HG02678 (cell line): ENCODE data around the gene CD84.
"Not testable (repeated sequence)": the region's sequence is repeated elsewhere in the genome, so short reads cannot be mapped to it uniquely, and the experiment has no call there.

ENCODE experiments used
- ATAC-seq: cut with Tn5 transposase; IDR thresholded peaks from one replicate; pipeline ENCODE4 v1.9.1; 2021; ENCODE audit warnings: mild to moderate bottlenecking, moderate library complexity; ENCODE audit not compliant: unreplicated experiment

Gene CD84

DNA sequence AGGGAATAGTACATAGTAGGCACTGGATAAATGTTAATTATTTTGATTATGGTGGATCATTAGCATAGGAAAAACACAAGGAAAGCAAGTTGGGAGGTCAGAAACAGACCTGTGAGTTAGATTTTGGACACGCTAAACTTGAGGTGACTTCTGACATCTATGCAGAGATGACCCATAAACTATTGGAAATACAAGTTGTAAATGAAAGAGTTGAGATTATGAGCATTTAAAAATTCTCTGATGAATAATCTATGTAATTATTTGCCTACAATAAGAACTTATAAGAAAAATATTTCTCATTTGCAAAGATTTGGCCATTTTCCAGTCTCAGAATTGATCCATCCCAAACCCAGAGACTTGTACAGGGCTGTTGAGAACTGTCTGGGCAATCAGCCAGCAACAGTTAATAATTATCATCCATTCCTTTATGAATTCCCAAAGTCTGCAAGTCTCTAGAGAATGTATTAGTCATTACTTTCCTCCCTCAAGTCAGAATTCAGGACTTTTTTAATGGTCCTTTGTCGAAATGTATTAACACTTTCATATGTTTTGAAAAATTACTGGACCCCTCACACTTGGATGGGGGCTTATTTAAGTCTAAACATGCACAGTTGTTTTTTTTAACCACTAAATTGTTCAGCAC is 36.9 kb downstream of the CD84 start:
- ATAC-seq: no peak

DNA sequence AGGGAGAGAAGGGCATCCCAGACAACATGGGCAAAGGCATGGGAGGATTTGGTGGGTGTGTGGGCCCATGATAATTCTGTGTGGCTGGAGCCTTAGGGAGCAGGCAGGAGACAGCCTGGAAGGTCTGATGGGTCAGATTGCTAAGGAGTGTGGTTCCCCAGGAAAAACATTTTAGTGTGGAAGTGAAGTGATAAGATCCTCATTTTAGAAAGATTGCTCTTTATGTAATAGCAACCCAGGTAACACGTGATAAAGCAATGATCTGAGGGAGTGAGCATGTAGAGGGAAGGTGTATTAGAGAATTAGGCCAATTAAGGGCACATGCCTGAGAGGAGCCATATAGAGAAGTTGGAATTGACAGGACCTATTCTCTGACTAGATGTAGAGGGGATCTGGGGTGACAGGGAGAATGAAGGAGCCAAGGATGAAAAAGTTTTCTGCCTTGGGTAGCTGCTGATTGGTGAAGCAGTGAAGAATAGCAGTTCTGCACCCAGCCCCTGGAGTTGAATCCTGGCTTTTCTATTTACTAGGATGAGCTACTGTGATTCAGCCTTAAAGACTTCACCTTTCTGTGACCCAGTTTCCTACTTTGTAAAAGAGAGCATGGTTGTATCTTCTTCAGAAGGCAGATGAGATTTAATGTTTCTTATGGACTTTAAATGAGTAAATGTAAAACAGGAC is 37.5 kb downstream of the CD84 start:
- ATAC-seq: no peak

DNA sequence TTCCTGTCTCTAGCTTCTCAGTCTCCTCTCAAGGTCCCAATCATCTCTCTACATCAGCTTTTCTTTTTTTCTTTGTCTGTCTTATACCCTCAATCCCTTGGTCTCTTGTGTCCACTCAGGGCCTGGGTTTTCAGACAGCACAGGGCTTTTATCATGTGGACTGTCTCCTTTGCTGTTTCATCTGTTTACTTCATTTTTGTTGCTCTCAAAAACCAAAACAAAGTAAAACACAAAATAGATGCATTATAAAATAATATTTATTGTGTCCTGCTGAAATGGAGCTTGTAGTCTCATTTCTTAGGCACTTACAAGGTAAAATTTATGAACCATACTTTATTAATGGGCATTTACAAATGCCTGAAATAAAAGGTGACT is 38.5 kb downstream of the CD84 start:
- ATAC-seq: no peak

DNA sequence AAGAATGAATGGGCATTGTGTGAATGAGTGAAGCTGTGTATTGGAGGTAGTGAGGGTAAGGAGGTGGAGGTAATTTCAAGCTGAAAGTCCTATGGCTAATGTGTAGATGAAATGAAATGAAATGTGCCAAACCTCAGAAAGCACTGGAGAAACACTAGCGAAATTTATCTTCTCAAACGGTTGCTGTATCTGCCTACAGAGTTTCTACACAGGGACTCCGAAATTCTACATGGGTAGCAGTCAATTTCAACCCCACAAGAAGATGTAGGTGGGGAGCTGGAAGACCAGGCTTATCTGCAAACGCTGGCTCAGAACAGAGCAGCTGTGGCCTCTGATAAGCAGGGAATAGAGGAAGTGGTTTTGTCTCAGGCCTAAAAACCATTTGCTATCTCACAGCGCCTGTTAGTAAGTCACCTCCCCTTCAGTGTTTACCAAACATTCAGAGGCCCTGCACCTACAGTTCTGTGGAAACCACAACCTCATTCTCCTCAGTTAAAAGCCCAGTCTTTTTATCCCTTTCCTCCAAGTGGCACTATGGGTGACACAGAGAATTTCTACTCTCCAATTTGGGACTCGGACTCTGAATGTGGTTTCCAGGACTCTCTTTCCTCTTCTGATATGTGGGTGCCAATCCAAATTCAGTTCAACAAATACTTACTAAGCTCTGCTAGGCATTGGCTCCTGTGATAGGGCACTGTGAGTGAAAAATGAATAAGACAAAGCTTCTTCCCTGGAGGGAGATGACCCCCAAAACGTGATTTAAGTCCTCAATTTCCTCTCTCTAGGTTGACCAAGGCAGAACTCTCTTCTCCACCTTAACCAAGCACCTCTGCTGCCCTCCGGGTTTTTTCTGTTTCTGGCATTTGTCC is 39.1 kb downstream of the CD84 start:
- peak; percentile 96 for ATAC-seq

DNA sequence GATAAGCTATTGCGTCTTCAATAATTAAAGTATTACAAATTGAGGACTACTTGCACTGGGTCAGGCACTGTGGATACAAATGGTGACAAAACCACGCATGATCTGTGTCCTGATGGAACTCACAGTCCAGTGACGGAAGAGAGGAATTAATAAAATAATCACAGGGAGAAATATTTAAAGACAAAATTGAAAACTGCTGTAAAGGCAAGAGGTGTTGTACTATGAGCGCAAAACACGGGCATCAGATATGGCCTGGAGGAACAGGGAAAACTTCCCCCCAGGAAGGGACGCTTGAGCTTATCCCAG is 39.7 kb downstream of the CD84 start:
- no peak for ATAC-seq

DNA sequence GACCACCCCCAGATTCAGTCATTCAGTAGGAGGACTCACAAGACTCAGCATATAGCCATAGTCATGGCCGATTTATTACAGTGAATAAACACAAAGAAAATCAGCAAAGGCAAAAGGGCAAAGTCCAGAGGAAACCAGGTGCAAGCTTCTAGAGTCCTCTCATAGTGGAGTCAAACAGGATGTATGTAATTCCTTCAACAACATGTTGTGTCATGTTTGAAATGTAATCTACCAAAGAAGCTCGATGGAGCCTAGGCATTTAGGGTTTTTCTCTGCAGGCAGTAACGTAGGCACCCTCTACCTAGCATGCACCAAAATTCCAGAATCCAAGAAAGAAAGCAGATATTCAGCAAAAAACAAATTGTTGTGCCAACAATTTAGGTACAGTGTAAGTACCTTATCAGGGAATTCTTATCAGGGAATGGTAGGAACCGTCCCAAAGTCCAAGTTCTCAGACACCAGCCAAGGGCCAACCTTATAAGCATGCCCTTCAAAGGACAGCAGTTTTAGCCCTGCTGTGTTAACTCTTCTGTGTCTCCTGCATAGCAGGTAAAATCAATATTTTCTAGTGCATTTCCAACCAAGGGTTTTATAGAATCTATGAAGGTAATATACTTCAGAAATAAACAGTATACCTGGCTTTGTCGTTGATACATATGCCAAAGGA is 40.2 kb downstream of the CD84 start:
- ATAC-seq: no peak

DNA sequence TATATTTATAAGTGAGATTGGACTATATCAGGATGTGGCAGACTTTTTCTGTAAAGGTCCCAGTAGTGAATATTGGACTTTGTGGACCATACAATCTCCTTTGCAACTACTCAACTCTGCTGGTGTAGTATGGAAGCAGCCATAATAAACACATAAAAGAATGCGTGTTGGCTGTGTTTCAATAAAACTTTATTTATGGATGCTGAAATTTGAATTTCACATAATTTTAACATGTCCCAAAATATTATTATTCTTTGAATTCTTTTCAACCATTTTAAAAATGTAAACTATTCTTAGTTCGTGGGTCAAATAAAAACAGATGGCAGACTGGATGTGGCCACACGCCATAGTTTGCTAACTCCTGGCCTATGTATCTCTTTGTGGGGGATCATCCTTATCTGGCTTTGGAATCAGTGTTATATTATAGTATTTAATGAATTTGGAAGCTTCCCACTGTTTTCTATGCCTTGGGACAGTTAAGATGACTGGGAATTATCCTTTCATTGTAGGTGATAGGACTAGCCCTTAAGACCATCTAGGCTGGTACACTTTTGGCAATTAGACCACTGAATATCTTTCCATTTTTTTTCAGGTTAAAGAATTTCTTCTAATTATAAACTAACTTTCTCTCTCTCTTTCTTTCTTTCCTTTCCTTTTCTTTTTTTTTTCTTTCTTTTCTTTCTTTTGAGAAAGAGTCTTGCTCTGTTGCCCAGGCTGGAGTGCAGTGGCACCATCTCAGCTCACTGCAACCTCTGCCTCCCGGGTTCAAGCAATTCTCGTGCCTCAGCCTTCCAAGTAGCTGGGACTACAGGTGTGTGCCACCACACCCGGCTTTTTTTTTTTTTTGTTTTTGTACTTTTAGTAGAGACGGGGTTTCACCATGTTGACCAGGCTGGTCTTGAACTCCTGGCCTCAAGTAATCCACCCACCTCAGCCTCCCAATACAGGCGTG is 41.3 kb downstream of the CD84 start:
- ATAC-seq: no peak

DNA sequence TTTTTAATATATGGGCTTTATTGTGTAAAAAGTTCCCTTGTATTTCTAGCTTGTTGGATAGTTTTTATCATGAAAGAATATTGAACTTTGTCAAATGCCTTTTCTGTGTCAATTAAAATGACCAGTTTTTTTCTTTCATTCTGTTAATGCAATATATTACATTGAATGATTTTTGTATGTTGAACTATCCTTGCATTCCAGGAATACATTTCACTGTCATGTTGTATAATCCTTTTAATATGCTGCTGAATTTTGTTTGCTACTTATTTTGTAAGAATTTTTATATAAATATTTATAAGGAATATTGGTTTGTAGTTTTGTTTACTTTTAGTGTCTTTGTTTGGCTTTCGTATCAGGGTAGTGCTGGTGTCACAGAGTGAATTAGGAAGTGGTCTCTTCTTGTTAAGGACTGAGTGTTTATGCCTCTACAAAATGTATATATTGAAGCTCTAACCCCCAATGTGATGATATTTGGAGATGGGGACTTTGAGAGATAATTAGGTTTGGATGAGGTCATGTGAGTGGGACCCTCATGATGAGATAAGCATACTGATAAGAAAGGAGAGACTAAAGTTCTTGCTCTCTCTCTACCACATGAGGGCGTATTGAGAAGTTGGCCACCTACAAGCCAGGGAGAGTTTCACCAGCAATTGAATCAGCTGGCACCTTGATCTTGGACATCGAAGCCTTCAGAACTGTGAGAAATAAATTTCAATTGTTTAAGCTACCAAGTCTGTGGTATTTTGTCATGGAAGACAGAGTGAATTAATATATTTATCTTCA is 44.3 kb downstream of the CD84 start:
- no peak for ATAC-seq

DNA sequence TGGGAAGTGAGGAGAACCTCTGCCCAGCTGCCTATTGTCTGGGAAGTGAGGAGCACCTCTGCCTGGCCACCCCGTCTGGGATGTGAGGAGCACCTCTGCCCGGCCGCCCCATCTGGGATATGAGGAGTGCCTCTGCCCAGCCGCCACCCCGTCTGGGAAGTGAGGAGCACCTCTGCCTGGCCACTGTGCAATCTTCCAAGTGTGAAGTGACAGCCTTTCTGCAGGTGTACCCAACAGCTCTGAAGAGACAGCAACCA is 46.8 kb downstream of the CD84 start:
- ATAC-seq: not testable (repeated sequence)

DNA sequence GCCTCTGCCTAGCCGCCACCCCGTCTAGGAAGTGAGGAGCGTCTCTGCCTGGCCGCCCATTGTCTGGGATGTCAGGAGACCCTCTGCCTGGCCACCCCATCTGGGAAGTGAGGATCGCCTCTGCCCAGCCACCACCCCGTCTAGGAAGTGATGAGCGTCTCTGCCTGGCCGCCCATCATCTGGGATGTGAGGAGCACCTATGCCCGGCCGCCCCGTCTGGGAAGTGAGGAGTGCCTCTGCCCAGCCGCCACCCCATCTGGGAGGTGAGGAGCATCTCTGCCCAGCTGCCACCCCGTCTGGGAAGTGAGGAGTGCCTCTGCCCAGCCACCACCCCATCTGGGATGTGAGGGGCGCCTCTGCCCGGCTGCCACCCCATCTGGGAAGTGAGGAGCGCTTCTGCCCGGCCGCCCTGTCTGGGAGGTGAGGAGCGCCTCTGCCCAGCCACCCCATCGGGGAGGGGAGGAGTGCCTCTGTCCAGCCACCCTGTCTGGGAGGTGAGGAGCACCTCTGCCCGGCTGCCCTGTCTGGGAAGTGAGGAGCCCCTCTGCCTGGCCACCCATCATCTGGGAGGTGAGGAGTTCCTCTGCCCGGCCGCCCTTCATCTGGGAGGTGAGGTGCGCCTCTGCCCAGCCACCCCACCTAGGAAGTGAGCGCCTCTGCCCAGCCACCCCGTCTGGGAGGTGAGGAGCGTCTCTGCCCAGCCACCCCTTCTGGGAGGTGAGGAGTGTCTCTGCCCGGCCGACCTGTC is 47.3 kb downstream of the CD84 start:
- not testable (repeated sequence) for ATAC-seq

DNA sequence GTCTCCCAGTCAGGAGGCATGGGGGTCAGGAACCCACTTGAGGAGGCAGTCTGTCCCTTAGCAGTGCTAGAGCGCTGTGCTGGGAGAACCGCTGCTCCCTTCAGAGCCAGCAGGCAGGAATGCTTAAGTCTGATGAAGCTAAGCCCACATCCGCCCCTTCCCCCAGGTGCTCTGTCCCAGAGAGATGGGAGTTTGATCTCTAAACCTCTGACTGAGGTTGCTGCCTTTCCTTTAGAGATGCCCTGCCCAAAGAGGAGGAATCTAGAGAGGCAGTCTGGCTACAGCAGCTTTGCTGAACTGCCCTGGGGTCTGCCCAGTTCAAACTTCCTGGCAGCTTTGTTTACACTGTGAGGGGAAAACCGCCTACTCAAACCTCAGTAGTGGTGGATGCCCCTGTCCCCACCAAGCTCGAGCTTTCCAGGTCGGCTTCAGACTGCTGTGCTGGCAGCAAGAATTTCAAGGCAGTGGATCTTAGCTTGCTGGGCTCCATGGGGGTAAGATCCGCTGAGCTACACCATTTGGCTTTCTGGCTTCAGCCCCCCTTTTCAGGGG is 49.8 kb downstream of the CD84 start:
- not testable (repeated sequence) for ATAC-seq

DNA sequence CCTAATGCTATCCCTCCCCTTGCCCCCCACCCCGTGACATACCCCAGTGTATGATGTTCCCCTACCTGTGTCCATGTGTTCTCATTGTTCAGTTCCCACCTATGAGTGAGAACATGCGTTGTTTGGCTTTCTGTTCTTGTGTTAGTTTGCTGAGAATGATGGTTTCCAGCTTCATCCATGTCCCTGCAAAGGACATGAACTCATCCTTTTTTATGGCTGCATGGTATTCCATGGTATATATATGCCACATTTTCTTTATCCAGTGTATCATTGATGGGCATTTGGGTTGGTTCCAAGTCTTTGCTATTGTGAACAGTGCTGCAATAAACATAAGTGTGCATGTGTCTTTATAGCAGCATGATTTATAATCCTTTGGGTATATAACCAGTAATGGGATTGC is 55.5 kb downstream of the CD84 start:
- ATAC-seq: not testable (repeated sequence)

DNA sequence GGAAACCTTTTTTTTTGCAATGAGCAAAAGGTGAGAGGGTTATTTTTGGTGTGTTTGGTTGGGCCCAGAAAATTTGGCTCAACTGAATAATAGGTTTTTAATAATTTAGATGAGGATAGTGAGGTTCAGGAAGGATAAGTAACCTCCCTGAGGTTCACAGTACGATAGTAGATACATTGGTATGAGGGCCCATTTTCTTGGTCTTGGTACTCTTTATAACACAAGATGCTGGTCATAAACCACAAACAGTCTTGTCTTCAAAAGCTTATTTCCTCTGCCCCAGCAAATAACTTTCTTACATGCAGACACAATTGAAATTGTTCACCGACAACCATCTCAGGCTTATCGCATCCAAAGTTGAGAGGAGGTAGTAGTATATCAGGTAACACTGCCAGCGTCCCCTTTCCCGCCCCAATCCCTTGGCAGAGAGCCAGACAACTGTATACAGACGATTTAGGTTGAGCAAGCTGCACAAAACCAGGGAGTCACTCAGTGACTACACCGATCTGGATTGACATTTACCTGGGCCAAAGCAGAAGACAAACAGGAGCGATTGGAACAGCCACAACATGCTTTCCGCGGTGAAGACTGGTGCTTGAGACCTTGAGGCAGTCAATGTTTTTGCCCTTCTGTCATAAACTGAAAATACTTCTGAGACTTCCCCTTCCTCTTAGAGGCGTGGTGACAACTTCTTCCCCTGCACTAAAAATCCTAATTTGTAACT is 56.5 kb downstream of the CD84 start, which contains the start of gene SLAMF6:
Gene SLAMF6, minus strand, starts transcription at position 634 of the 724 bp plus-strand sequence. Its CDS starts 63 bp downstream, at position 571.
- ATAC-seq: no peak

DNA sequence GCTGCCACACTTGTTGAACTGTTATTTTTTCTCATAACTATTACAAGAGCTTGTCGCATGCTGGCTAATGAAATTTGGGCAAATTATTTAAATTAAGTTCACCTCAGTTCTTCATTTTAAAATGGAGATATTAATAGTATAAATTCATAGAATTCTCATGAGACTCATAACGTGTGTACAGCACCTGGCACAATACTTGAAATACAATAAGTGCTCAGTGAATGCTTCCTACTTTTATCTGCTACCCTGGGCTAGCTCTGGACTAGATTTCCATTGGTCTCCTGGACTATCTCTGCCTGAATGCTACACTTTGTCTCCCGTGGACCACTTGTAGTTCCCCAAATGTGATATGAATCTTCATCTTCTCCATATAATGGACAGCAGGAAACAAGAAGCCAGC is 57.2 kb downstream of the CD84 start:
- no peak for ATAC-seq

DNA sequence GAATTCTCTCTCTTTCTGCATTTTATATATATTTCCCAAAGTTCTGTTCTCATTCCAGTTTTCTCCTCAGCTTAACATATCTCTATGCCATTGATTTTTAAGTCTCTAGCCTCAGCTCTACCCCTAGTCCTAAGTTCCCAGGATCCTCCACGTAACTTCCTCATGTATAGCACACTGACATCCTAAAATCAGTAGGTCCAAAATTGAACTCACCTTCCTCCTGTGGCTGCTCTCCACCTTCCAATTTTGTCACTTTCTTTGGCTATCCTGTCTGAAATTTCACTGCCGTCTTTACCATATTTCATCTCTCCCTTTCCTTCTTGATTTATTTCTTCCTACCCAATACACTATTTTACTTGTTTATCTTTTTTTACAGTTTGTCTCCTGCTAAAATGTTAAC is 57.7 kb downstream of the CD84 start:
- ATAC-seq: no peak

DNA sequence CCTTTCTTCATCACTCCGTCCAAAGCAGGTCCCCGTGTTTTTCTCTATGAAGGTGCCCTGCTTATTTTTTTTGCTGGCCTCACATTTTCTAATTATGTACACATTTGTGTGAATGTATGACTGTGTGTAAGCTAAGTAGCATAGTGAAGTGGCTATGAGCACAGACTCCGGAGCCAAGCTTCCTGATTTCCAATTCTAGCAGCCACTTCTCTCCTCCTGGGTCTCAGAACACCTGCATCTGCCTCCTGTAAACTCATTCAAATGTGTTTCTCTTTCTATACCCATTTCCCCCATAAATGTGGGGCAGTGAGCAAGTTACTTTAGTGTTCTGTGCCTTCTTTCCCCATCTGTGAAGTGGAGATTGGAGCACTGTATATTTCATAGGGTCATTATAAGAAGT is 58.3 kb downstream of the CD84 start:
- ATAC-seq: no peak

DNA sequence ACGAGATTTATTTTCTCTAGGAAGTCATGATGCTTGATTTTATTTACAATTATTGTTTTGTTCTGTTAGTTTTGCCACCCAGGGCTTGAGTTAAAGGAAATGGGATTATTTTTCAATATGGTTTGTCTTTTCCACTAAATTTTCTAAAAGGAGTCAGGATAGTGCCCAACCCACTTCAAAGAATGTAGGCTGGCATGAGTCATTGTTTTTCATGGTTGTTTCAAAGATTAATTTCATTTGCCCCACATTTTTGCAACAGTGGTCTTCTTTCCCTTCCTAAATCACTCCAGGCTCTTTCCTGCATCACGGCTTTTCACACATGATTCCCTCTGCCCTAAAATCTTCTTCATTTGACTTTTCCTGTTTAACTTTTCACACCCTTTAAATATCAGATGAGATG is 58.7 kb downstream of the CD84 start:
- no peak for ATAC-seq
